Stomach (tissue), 9 donors: ENCODE results near the gene JPH2. TPM values are rescaled to one million over a fixed set of nuclear protein-coding genes. Genes with fewer than 3 reads are reported as not detected.

ENCODE experiments used
- DNase-seq, 2 donors: peaks; one replicate each; pipeline versions ENCODE4 v3.0.0 to v3.0.0-alpha.2; 2013 to 2019
- H3K27ac ChIP-seq, 5 donors: fragments of 200-600 bp in 4 of 5; sonication (generic) in 4 of 5; one replicate each; pipeline ENCODE4 v1.5.1; 2013 to 2019; ENCODE audit warnings: mild to moderate bottlenecking in 1 of 5, moderate library complexity in 1 of 5
- H3K27me3 ChIP-seq, 3 donors: fragments of 200-600 bp; sonication (generic); one replicate each; pipeline ENCODE4 v1.5.1; 2017 to 2019; ENCODE audit warnings: mixed run types in 1 of 3
- H3K36me3 ChIP-seq, 4 donors: fragments of 200-600 bp; sonication (generic); 1 replicate in 3 of 4; 2 replicates in 1 of 4; pipeline ENCODE4 v1.5.1; 2016 to 2019
- H3K4me1 ChIP-seq, 4 donors: fragments of 200-600 bp; sonication (generic); one replicate each; pipeline ENCODE4 v1.5.1; 2016 to 2019
- H3K4me3 ChIP-seq, 4 donors: fragments of 200-600 bp; sonication (generic) in 3 of 4; one replicate each; pipeline ENCODE4 v1.5.1; 2016 to 2019; ENCODE audit warnings: mild to moderate bottlenecking in 1 of 4
- H3K9me3 ChIP-seq, 4 donors: fragments of 200-600 bp; sonication (generic); one replicate each; pipeline ENCODE4 v1.5.1; 2016 to 2019
- CTCF ChIP-seq, 7 experiments: fragments of 450-650 bp in 4 of 7; fragments of 200-600 bp in 3 of 7; sonication (generic) in 3 of 7; IDR thresholded peaks; one replicate each; pipeline ENCODE4 v1.5.1; 2016 to 2019; ENCODE audit warnings: antibody characterized with exemption in 7 of 7, control low read depth in 2 of 7, mild to moderate bottlenecking in 1 of 7
- EP300 ChIP-seq: sonication (generic); formaldehyde crosslinking; IDR thresholded peaks from one replicate; pipeline ENCODE4 v1.6.1; 2017; ENCODE audit warnings: antibody characterized with exemption
- POLR2A ChIP-seq, 4 donors: fragments of 450-650 bp; IDR thresholded peaks; one replicate each; pipeline ENCODE4 v1.6.1; 2016; ENCODE audit warnings: antibody characterized with exemption in 4 of 4, control low read depth in 2 of 4, mild to moderate bottlenecking in 1 of 4, moderate library complexity in 1 of 4
- POLR2AphosphoS5 ChIP-seq, 3 donors: sonication (generic); formaldehyde crosslinking; IDR thresholded peaks; one replicate each; pipeline ENCODE4 v1.6.1; 2016; ENCODE audit warnings: antibody characterized with exemption in 3 of 3
- WGBS, 5 donors: extraction: QIAGEN DNeasy Blood & Tissue Kit in 3 of 5; methylation state at CpG; one replicate each; pipeline versions ENCODE4 v1.1.5 to v1.1.7; 2013 to 2018; 5-methylcytosine and 5-hydroxymethylcytosine counted together
- intact Hi-C: fragments of 100-400 bp; cut with DNase I; formaldehyde crosslinking; loops from one replicate; pipeline ENCODE4 v1.15.1; 2023; ENCODE audit warnings: low total_unique reads
- polyA plus RNA-seq, 3 donors: library from polyadenylated mRNA; stranded (reverse); fragments of 200-250 nt; gene quantifications; one replicate each; pipeline ENCODE4 v1.2.3, GENCODE V29; 2013
- total RNA-seq, 5 donors: library from RNA; depleted of rRNA; stranded (reverse); fragments of >200 nt; gene quantifications; one replicate each; pipeline versions ENCODE4 v1.1.0 to v1.2.3, GENCODE V29; 2014 to 2016
- donor health status: healthy with polysubstance abuse.
- donor health status: Bipolar disorder and iron deficiency.
- donor health status: healthy.

Gene JPH2
- total and polyA plus RNA-seq, 8 donors, result 0.15 to 51.9 (median 10.9) TPM

GRCh38 chr20:44167736-44168135, 19.3 kb downstream of the JPH2 start:
- H3K9me3 ChIP-seq, result no peaks in the 10 kb centered on the region
- no peak for TF ChIP-seq POLR2AphosphoS5 (IDR thresholded peaks at IDR 0.05)
- TF ChIP-seq POLR2A (IDR thresholded peaks at IDR 0.05), result no peak
- TF ChIP-seq CTCF (IDR thresholded peaks at IDR 0.05), result no peak
- no peak for TF ChIP-seq EP300
- intact Hi-C loops, result no loop called here
- H3K27me3 ChIP-seq, result peaks cover 0 to 10% (median 0%) of the 10 kb centered on the region in 3 donors
- no peak overlapping the region for H3K4me3 ChIP-seq
- H3K36me3 ChIP-seq, result no peaks in the 10 kb centered on the region
- peaks cover 0 to 36% (median 11%) of the 10 kb centered on the region in 4 donors for H3K4me1 ChIP-seq
- 71 to 88% (median 87%) methylated on average over 3 of the region's 3 CpGs for WGBS, 5 donors
- H3K27ac ChIP-seq, result peak overlapping the region in 3 of 5 donors; percentile 59 to 82 (median 67)
- DNase-seq, result no peak

GRCh38 chr20:44166477-44166876, 20.5 kb downstream of the JPH2 start:
- Histone ChIP-seq H3K9me3 (no peaks in the 10 kb centered on the region), H3K4me3 (no peak overlapping the region), H3K27me3 (peaks cover 0 to 10% (median 0%) of the 10 kb centered on the region in 3 donors), H3K36me3 (no peaks in the 10 kb centered on the region), H3K4me1 (peaks cover 0 to 27% (median 11%) of the 10 kb centered on the region in 4 donors), H3K27ac (peak overlapping the region in 4 of 5 donors; percentile 47 to 82 (median 63))
- TF ChIP-seq CTCF (IDR thresholded peaks at IDR 0.05) (no peak), EP300 (no peak), POLR2AphosphoS5 (IDR thresholded peaks at IDR 0.05) (no peak), POLR2A (IDR thresholded peaks at IDR 0.05) (no peak)
- WGBS, 5 donors, result 25 to 49% (median 42%) methylated on average over 2 to 4 of the region's 4 CpGs
- DNase-seq, result peak in 1 of 2 donors; percentile 66
- intact Hi-C loops, result no loop called here

GRCh38 chr20:44166008-44166407, 21.0 kb downstream of the JPH2 start:
- no peaks in the 10 kb centered on the region for H3K9me3 ChIP-seq
- 43 to 64% (median 60%) methylated on average over 4 of the region's 4 CpGs for WGBS, 5 donors
- peaks cover 0 to 27% (median 11%) of the 10 kb centered on the region in 4 donors for H3K4me1 ChIP-seq
- TF ChIP-seq CTCF (IDR thresholded peaks at IDR 0.05), result no peak
- TF ChIP-seq EP300, result no peak
- no peak for TF ChIP-seq POLR2AphosphoS5 (IDR thresholded peaks at IDR 0.05)
- no peak for TF ChIP-seq POLR2A (IDR thresholded peaks at IDR 0.05)
- peaks cover 0 to 10% (median 0%) of the 10 kb centered on the region in 3 donors for H3K27me3 ChIP-seq
- no peak for DNase-seq
- H3K36me3 ChIP-seq, result no peaks in the 10 kb centered on the region
- H3K27ac ChIP-seq, result peak overlapping the region in 4 of 5 donors; percentile 47 to 82 (median 63)
- intact Hi-C loops, result no loop called here
- H3K4me3 ChIP-seq, result no peak overlapping the region

- Histone ChIP-seq H3K4me1 (peaks cover 0 to 15% (median under 1%) of the 10 kb centered on the region in 4 donors), H3K36me3 (peaks cover 0 to 12% (median 2%) of the 10 kb centered on the region in 4 donors), H3K4me3 (no peak overlapping the region), H3K27ac (peak overlapping the region in 2 of 5 donors; percentile 22 to 24), H3K9me3 (peaks cover 0 to 9% (median 0%) of the 10 kb centered on the region in 4 donors), H3K27me3 (peaks cover 0 to 18% (median 0%) of the 10 kb centered on the region in 3 donors)
- no peak for DNase-seq
- intact Hi-C loops, result no loop called here
- 54 to 65% (median 56%) methylated on average over 42 to 56 of the region's 56 CpGs for WGBS, 5 donors
- TF ChIP-seq EP300 (no peak), POLR2AphosphoS5 (IDR thresholded peaks at IDR 0.05) (no peak), POLR2A (IDR thresholded peaks at IDR 0.05) (no peak), CTCF (IDR thresholded peaks at IDR 0.05) (no peak)
These were observed 26.9 kb downstream of the JPH2 start for GRCh38 chr20:44160133-44160532.
